Nucleus accumbens (tissue), 56 donors: ENCODE data around the gene OR6B1.
A peak's percentile ranks its signal among the peaks of the same experiment; 100 is the strongest.

ENCODE experiments used
- DNase-seq, 56 donors: peaks; one replicate each; lab custom pipeline; 2025; lab: John Stamatoyannopoulos, UW

The OR6B1 gene

DNA sequence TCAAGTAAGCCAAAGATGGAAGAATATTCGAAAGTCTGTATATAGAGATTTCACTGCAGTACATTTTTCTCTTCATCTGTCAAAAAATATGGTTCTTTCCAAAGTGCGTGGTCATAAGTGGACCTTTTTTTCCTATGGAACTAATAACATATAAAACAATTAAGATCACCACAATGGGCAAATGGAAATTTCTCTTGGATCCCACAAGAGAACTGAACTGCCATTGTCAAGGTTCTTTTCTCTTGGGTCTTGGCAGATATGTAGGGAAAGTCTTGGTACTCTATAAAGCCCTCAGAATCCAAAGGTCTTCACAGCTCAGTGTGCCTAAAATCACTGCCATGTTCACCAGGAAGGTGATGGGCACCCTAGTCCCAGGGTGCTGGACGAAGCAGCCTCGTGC, at the start of gene OR6B1:
OR6B1 (plus strand) TSS at position 301 of the 400 bp plus-strand sequence. CDS start 3,677 bp downstream, outside the sequence.
- no peak for DNase-seq

DNA sequence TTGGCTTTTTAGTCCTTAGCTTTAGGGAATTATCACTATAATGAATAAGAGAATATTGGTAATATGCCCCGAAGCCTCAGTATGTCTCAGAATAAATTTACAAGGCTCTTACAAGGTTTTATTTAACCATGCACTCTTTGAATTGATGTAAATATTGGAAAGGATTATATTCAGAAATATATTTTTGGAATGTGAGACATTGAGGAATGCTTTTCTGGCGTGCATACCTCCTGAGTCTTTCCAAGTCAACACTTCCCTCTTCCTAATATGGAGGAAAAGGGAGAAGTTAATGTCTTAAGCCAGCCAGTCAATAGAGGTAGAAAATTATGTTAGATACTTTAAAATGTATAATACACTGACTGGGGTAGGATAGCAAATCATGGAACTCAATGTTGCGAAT, 46.7 kb upstream of the OR6B1 start:
- no peak for DNase-seq

DNA sequence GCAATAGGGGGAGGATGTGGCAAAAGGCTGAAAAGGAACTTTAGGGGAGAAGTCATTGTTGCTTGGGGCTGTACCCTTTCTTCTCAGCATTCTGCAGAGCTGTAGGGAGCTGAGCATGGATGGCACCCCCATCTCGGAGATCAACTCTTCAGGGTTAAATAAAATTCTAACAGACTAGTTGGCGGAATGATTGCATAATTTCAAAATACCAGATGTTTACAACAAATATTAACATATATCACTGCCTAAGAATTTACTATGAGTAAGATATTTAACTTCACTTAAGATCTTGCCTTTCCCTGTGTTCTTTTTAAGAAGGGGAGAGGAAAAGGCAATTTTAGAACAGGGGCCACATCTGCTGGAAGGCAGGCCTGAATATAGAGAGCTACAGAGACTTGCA, 46.0 kb upstream of the OR6B1 start:
- DNase-seq: no peak

DNA sequence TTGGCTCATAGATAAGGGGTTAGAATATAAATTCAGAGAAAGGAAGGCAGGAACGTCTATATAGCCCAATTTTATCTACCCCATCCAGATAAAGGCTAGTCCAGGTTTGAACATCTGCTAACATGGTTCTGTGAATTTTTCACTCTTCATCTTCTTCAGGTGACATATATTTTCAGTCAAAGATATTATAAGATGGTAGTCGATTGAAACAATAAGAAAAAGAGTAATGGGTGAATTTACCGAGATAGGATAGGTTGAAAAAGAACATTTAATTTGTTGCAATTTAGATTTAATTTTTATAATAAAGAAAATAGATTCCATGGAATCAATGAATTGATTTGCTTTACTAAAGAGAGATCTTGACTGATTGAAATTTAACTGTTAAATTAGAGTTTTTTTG, 45.6 kb upstream of the OR6B1 start, which contains the start of gene OR2F1:
OR2F1 (plus strand) TSS at position 301 of the 400 bp plus-strand sequence. CDS start 5,127 bp downstream, outside the sequence.
- no peak for DNase-seq

DNA sequence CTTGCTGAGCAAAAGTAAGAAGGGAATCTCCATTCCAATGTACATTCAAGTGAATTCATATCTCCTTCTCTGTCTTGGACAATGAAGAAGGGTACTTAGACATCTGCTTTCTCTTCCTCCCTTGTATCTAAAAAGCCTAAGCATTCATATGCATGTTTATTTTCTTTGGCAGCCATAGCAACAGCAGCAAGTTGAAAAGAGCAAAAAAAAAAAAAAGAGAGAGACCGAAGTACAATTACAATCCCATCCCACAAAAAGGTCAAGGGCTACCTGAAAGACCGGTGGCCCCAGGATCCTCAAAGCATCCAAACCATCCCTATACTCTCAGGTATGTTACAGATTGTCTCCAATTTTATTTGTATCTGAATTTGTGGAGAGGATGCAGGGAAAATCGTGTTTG, 41.3 kb upstream of the OR6B1 start:
- DNase-seq: no peak

DNA sequence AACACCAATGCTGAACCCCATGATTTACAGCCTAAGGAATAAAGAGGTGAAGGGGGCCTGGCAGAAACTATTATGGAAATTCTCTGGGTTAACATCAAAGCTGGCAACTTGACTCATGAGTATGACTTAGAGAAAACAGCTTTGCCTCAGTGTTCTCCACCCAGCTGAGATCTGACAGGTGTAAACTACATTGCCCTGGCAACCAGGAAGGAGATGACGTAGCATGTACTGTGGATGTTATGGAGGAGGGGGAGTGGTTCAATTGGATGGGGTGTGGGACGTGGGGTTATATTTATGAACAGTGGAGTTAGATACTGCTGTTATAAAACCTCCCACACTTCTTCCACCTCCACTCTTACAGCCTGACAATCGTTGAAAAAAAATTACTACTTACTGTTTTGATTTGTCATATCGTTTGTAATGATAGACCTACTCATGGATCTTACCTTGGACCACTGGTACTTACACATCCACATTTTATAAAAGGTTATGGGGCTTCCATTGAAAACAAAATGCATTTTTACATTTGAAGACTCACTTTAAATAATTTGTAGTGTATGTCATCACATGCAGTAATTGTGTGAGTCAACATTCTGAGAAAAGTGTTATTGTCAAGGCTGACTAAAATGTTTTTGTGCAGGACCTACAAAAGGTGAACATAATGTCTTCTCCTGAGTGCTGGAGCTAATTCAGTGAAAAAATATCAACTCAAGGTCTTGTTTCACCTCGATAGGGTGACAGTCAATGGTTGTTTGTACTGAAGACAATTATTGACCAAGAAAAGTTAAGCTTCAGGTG, 39.1 kb upstream of the OR6B1 start:
- DNase-seq: peak in 34 of 56 donors; percentile 2 to 87 (median 38)

DNA sequence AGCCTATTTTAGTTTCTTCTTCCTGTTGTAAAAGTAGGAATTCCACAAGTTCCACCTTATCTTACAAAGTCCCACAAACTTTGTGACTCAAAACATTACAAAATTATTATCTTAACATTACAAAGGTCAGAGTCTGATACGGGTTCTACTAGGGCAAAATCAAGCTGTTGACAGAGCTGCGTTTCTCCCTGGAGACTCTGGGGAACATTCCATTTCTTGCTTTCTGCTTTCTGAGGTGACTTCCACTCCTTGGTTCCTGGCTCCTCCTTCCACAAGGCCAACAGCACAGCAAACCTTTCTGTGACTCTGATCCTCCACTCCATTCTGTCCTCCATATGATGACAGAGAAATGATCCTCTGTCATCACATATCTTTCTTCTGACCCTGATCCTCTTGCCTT, 34.8 kb upstream of the OR6B1 start:
- no peak for DNase-seq

DNA sequence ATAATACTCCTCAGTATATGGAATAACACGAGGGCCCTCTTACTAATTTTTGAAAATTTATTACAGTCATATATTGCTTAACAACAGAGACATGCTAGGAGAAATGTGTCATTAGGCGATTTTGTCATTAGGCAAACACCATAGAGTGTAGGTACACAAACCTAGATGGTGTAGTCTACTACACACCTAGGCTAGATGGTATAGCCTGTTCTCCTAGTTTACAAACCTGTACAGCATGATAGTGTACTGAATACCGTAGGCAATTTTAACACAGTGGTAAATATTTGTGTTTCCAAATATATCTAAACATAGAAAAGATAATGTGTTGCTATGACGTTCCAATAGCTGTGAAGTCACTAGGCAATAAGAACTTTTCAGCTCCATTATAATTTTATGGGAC, 32.7 kb upstream of the OR6B1 start:
- DNase-seq: no peak

DNA sequence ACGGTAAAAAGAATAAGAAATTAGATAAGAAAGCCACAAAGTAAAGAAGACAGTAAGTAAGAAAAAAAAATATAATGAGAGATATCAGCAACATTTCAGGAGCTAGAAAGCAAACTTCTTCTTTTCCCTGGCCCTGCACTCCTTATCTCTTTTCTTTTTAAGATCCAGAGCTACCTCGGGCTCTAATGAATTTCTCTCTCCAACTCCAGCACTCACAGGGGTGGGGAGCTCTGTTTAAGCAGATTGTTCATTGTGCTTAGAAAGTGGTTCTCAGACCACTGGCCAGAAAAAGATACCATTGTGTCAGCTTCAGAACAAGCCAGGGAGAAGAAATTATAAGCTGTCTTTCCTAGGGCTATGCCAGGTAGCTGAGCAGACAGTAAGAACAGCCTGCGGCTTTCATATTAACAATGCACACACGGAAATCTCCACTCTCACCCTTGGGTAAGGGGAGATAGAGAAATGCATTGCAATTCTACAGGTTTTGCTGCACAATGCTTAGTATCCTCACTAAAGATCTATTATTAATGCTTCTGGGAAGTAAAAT, 26.2 kb upstream of the OR6B1 start:
- no peak for DNase-seq

DNA sequence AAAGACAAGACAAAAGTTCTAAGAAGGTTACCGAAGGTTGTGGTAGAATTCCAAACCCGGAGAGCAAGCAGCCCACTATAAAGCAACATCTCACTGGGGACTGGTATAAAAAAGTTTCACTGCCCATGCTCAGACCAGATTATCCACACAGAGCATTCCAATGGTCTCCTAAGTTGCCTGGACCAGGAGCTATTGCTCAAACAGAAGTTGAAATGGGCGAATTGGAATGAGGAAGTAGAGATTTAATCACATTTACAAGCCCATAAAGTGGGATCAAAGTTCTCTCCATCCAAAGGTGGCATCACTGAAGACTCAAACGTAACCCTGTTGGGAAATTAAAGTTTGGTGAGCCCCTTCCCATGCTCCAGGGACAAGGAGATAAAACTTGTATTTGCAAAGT, 25.7 kb upstream of the OR6B1 start:
- no peak for DNase-seq

DNA sequence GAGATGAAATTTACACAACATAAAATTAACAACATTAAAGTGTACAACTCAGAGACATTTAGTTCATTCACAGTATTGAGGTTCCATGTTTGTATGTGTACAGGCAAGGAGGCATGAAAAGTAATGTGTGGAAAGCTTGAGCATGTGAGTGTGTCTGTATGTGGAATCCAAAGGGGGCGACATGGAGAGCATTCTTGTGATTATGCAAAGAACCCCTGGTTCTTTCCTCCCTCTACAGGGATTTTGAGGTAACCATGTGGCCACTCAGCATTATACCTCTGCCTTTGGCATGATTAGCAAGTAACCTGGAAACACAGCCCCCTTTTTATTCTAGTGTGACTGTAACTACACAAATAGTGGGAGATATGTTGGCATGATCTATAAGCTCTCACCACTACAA, 24.5 kb upstream of the OR6B1 start:
- DNase-seq: no peak

DNA sequence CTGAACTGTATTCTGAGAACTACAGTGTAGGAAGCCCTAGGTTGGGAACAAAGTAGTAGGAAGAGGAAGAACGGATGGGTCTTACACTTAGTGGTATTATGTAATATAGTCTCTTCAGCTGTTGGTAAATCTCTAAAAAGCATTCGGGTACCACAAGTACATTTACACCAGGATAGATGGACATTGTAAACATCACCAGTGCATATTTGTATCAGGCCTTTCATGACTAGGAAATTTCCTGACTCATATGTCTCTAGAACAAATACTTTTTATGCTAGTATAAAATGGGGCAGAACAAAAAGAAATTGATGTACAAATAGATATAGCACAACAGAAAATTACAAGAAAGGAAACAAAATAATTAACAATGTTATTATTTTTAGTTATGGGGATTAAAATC, 21.5 kb upstream of the OR6B1 start:
- DNase-seq: no peak

DNA sequence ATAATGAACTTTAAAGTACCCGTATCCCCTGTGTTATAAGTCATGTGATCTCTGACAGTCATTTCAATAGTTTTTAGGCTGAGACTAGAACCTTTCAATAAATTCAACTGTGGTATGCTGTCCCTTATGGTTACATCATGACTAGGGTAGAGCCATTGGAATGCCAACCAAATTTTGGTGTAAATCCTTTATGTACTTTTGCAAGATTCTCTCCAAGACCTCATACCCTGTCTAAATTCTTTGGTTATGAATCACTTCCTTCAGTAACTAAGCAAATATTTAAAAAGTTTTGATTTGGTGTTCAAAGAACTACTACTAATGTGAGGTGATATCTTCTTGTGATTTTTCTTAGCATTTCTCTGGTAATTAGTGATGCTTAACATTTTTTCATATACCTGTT, 20.8 kb upstream of the OR6B1 start:
- no peak for DNase-seq

DNA sequence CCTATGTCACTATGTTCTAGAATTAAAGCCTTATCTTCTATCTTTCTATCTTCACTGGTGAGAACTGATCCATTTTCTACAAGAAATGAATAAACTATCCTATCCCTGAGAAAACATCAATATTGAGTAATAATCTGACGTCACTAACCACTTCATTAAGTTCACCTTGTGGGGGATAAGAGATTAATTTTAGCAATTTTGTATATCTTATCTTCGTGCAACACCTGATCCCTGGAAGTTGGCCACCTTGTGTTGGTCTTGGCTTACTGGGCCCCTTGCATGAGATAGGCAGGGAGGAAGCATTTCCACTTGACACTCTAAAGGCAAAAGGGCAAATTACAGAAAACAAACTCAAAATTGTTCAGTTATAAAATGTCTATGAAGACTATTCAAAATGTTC, 20.1 kb upstream of the OR6B1 start:
- no peak for DNase-seq

DNA sequence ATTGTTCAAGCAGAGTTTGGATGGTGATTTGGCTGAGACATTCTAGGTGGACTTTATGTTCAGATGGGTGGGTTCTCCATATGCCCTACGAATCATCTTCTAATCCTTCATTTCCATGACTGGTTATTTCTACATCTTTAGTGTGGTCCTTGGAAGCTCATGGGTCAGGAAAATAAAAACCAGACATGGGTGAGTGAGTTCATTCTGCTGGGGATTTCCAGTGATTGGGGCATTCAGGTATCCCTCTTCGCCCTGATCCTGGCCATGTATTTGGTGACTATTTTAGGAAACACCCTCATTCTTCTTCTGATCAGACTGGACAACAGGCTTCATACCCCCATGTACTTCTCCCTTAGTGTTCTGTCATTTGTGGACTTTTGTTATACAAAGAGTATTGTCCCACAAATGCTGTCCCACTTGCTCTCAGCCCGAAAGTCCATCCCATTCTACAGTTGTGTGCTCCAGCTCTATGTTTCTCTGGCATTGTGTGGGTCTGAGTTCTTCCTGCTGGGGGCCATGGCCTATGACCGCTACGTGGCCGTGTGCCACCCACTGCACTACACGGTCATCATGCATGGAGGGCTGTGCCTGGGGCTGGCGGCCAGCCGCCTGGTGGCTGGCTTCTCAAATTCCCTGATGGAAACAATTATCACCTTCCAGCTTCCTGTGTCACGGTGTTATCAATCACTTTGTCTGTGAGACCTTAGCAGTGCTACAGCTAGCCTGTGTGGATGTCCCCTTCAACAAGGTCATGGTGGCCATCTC, 19.2 kb upstream of the OR6B1 start:
- DNase-seq: no peak

DNA sequence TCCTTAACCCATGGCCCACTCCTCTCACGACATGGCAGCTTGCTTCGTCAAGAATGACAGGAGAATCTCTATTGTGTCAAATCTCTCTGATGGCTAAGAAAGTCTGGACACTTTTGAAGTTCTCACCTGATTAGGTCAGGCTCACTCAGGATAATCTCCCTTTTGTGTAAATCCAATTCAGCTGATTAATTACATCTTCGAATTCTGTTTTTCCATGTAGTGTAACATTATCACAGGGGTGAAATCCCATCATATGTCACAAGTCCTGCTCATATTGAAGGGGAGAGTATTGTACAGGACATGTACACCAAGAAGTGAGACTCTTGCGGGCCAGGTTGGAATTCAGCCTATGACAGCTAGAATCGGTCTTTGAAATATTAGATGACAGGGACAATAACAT, 16.2 kb upstream of the OR6B1 start:
- DNase-seq: no peak

DNA sequence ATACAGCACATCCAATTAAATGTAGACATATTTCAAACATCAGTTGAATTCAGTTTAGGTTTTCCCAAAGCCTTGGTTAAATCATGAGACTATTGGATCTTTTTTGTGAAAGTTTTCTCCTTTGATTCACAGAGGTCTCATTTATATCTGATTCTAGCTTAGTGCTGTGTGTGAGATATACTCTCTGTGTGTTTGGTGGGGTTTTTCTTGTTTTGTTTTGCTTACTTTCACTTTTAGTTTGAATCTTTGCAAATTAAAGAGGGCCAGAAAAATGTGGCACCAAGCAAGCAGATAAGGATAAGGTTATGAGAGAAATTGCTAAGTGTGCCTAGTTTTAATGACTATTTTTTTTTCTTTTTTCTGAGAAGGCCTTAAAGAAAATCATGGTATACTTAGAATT, 12.6 kb upstream of the OR6B1 start:
- DNase-seq: no peak

DNA sequence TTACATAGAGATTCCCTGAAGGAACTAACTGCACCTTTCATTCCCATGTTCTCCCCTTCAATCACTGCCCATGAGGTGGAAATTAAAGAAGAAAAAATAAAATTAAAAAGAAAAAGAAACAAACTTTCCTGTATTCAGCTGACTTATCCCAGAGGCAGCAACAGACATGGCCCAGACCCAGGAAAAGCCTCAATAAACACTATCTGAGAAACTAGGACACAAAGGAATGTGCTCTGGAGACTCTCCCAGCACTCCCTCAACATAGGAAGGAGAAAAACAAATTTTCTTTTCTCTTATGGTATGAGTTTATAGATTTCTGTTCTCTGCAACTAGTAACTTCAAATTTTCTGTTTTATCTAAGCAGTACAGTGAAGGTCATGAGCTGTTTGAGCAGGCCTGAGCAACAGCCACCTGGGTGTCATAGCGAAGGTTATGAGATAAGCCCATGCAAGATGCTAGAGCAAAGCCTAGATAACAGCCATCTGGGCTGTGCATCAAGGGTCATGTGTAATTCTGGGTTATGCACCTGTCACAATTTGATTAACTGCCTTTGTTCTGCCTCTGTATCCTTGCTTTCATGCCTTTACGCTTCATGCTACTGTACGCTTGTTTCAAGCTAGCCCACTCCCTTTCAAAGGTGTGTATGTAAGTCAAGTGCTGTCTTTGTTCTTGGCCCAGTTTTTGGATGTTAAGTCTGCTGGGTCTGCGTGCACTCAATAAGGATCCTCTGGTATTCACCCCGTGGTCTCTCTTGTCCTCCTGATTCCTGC, 11.0 kb upstream of the OR6B1 start:
- no peak for DNase-seq

DNA sequence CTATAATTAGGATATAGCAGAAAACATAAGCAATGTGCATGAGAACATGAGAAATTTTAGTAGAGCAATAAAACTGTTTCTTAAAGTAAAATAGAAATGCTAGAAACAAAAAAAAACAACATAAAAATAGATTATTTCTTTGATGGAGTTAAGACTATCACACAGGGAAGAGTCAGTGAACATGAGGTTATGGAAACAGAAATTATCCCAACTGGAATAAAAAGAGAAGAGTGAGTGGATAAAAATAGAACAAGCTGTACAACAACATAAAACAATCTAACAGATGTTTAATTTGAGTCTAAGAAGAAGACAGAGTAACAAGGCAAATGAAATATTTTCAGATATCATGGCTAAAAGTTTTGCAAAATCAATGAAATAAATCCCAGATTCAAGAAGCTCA, 7.5 kb upstream of the OR6B1 start:
- DNase-seq: no peak

DNA sequence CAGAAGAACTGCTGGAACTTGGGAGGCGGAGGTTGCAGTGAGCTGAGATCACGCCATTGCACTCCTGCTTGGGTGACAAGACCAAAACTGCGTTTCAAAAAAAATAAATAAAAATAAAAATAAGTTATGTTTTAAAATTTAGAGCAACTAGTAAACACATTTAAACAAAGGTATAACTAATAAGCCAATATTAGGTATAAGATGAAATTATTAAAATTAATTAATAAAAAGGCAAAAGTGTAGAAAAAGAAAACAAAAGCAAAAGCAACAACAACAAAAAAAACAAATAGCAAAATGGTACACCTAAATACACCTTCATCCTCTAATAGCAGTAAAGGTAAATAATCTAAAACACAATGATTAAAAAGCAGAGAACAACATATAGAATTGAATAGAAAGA, 6.2 kb upstream of the OR6B1 start:
- DNase-seq: no peak

DNA sequence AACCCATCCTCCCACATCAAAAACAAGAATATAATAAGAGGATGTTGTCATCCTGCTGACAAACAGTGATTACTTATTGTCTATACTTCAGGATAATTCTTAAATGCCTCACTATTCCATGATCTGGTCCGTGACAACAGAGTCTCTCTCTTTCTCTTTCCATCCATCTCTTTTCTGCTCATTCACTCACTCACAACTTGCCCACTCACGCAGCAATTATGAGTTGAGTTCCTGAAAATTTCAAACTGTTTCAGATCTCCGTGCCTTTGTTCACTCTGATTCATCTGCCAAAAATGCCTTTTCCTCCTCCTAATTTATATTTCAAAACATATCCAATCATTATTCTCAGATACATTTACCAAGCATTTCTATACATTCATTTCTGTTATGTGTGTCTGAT, 1.4 kb downstream of the OR6B1 start:
- no peak for DNase-seq
